GM20000 (cell line): ENCODE measurements around the gene PRKCZ.
"Not testable (repeated sequence)": the region's sequence is repeated elsewhere in the genome, so short reads cannot be mapped to it uniquely, and the experiment has no call there.

Experiments
- DNase-seq: peaks from one replicate; pipeline ENCODE4 v3.0.0; 2012; ENCODE audit warnings: low spot score
- CTCF ChIP-seq: IDR thresholded peaks from 2 replicates; pipeline ENCODE4 v1.5.1; 2012; ENCODE audit warnings: mild to moderate bottlenecking, control low read depth; ENCODE audit errors: extremely low read depth, missing control alignments

The PRKCZ gene

GRCh38 chr1:2089051-2089450, 38.8 kb downstream of the PRKCZ start:
- no peak for TF ChIP-seq CTCF
- no peak for DNase-seq

- DNase-seq = no peak
- no peak for TF ChIP-seq CTCF
Observed at GRCh38 chr1:2090216-2090890, 40.1 kb downstream of the PRKCZ start.

- TF ChIP-seq CTCF = peak; percentile 22
- DNase-seq = no peak
Observed at GRCh38 chr1:2091611-2092604, 41.7 kb downstream of the PRKCZ start.

- TF ChIP-seq CTCF = no peak
- no peak for DNase-seq
Observed at GRCh38 chr1:2093055-2093454, 42.8 kb downstream of the PRKCZ start.

GRCh38 chr1:2093636-2094035, 43.4 kb downstream of the PRKCZ start:
- TF ChIP-seq CTCF = no peak

GRCh38 chr1:2094269-2095158, 44.3 kb downstream of the PRKCZ start:
- not testable (repeated sequence) for DNase-seq

More at GRCh38 chr1:2093636-2094035, 43.4 kb downstream of the PRKCZ start:
- no peak for DNase-seq

- TF ChIP-seq CTCF = no peak
- DNase-seq = no peak
Observed at GRCh38 chr1:2095394-2095793, 45.2 kb downstream of the PRKCZ start.
